ENCODE measurements around the gene PWWP2B. TPM values are rescaled to one million over a fixed set of nuclear protein-coding genes. Genes with fewer than 3 reads are reported as not detected.

Gene PWWP2B
- total and polyA plus RNA-seq, 2 of the 13 experiments (the other 11 are each of a cell fraction or from before 2014, with no cell fraction given) = 2.3 to 4.7 TPM

- no peaks in the 10 kb centered on the region for H3K36me3 ChIP-seq (replicated peaks in 1 of 2; ENCODE audit: control insufficient read depth in 1 of 2, insufficient read depth in 2 of 2, low read length in 2 of 2)
- H4K20me1 ChIP-seq (ENCODE audit: insufficient read depth, low read length) = no peaks in the 10 kb centered on the region
- H3K27me3 ChIP-seq (ENCODE audit: control insufficient read depth in 1 of 2, insufficient read depth in 2 of 2, low read length in 2 of 2) = 0 out of 5 replicates have a peak, but pooled peaks cover 0 to 2% of the 10 kb centered on the region in 2 experiments
- H3K9ac ChIP-seq (ENCODE audit: insufficient read depth, low read depth, low read length) = no peak overlapping the region
- peak overlapping the region in 1 of 3 experiments; percentile 18; a peak in 1 of 6 replicates for H3K4me3 ChIP-seq (replicated peaks in 1 of 3; ENCODE audit: insufficient read depth in 1 of 3, low read depth in 2 of 3, low read length in 3 of 3)
- H2AFZ ChIP-seq (ENCODE audit: low read length) = no peak overlapping the region
- no peaks in the 10 kb centered on the region for H3K79me2 ChIP-seq (ENCODE audit: insufficient read depth, low read length)
- ATAC-seq (no peak; the same call in 2 of the 3 replicates), FAIRE-seq (no peak), DNase-seq (ENCODE audit: low spot score) (no peak)
- POLR2A ChIA-PET = no interaction called here
- no peaks in the 10 kb centered on the region for H3K9me3 ChIP-seq (ENCODE audit: low read length)
- WGBS (ENCODE audit: low lambda C conversion rate) = 72% methylated on average over 24 of the region's 26 CpGs
- CTCF ChIA-PET (ENCODE audit: low intra/inter-chr PET ratio, low total read pairs) = no interaction called here
- peaks cover 35% of the 10 kb centered on the region for H3K4me1 ChIP-seq (ENCODE audit: insufficient read depth, low read length)
- no TSS peak for BruUV-seq (replicated peaks)
- H3K4me2 ChIP-seq (ENCODE audit: low read depth, low read length) = peak overlapping the region; percentile 53
- in situ Hi-C loops (cut with HindIII; ENCODE audit: extremely low pct_ligation_motif_present, low pct_unique_long_range_greater_than_20kb) = no loop called here
- intact Hi-C loops (cut with micrococcal nuclease; ENCODE audit: unreplicated experiment) = no loop called here
- H3K27ac ChIP-seq (ENCODE audit: extremely low read length, insufficient read depth, low read length) = no peak overlapping the region
- no peak for TF ChIP-seq DR1 (CRISPR knock-in tag; IDR thresholded peaks at IDR 0.05)
- no peak for TF ChIP-seq FOXO4 (CRISPR knock-in tag; conservative IDR thresholded peaks at IDR 0.05)
- TF ChIP-seq ZNF704 (CRISPR knock-in tag; IDR thresholded peaks at IDR 0.05; ENCODE audit: borderline replicate concordance) = no peak
- TF ChIP-seq IKZF5 (CRISPR knock-in tag; IDR thresholded peaks at IDR 0.05) = no peak
- no peak for TF ChIP-seq ZNF614 (CRISPR knock-in tag; IDR thresholded peaks at IDR 0.05; ENCODE audit: borderline replicate concordance)
- no peak for TF ChIP-seq LCORL (IDR thresholded peaks at IDR 0.05)
- TF ChIP-seq LCORL (CRISPR knock-in tag; IDR thresholded peaks at IDR 0.05) = 0 out of 2 replicates have a peak, but pooled peaks have one; percentile 47
- TF ChIP-seq MBD4 (IDR thresholded peaks at IDR 0.05; ENCODE audit: borderline replicate concordance, low read length) = no peak
- no peak for TF ChIP-seq ZNF296 (CRISPR knock-in tag; conservative IDR thresholded peaks at IDR 0.05)
- TF ChIP-seq MAX (IDR thresholded peaks at IDR 0.05) = peak; percentile 77
- TF ChIP-seq RXRA (CRISPR knock-in tag; IDR thresholded peaks at IDR 0.05) = 0 out of 2 replicates have a peak, but pooled peaks have one; percentile 28
- TF ChIP-seq ZNF33A (CRISPR knock-in tag; IDR thresholded peaks at IDR 0.05; ENCODE audit: borderline replicate concordance) = no peak
- TF ChIP-seq ZNF772 (CRISPR knock-in tag; IDR thresholded peaks at IDR 0.05) = 0 out of 2 replicates have a peak, but pooled peaks have one; percentile 48
- TF ChIP-seq KMT2B (CRISPR knock-in tag; IDR thresholded peaks at IDR 0.05) = no peak
- TF ChIP-seq TFDP2 (CRISPR knock-in tag; IDR thresholded peaks at IDR 0.05) = 0 out of 2 replicates have a peak, but pooled peaks have one; percentile 45
- TF ChIP-seq ZNF264 (CRISPR knock-in tag; IDR thresholded peaks at IDR 0.05) = no peak
- TF ChIP-seq CENPT (CRISPR knock-in tag; IDR thresholded peaks at IDR 0.05; ENCODE audit: low read depth) = no peak
- TF ChIP-seq ETV5 (CRISPR knock-in tag; IDR thresholded peaks at IDR 0.05; ENCODE audit: borderline replicate concordance) = peak; percentile 25; the same call in 1 of the 2 replicates
- no peak for TF ChIP-seq ZNF263 (CRISPR knock-in tag; IDR thresholded peaks at IDR 0.05)
- TF ChIP-seq ZNF335 (CRISPR knock-in tag; IDR thresholded peaks at IDR 0.05) = no peak
These were observed 21.7 kb upstream of the PWWP2B start for GRCh38 chr10:132375116-132375794.
